NCI-H524 treated with DMSO at 0.1 percent for 48 hours (cell line): ENCODE results near the gene EPB41L3.

Experiments used
- DNase-seq: peaks from one replicate; lab custom pipeline; 2025; lab: John Stamatoyannopoulos, UW

The EPB41L3 gene

DNA sequence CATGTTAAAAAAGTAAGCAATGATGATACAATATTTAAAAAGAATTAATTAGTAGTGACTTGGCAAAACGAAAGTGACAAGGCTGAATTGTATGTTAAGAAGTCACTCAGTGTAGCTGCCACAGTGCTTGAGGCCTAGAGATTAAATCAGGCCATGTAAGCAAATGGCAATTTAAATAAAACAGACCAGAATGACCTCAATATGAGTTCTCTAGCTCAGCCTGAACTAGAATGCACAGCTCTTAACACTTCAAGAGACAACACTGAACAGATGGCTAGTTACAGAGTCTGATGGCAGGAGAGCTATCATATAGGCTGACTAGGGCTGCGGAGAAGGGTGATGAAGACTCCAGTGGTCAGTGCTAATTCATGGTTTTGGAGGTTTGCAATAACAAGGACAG lies 130.3 kb downstream of the EPB41L3 start:
- DNase-seq: peak; percentile 54

- DNase-seq: no peak
Measured at GRCh38 chr18:5410582-5410981, 133.2 kb downstream of the EPB41L3 start.

DNA sequence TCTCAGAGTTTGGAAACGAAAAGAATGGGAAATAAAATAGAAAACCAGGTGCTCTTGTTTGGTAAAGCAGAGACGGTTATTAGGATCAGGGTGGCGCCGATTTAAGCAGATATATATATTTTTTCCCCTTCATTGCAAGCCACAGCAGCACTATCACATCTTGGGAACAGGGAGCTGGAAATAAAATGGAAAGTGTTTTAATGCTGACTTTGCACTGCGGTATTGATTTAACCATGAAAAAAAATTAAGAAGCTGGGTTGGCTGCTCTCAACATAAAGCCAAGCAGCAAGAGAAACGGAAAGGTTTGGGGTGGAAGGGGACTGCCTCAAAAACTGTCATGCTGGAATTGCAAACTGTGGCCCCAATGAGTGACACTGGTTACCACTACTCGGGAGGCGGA lies 145.5 kb downstream of the EPB41L3 start:
- no peak for DNase-seq

DNA sequence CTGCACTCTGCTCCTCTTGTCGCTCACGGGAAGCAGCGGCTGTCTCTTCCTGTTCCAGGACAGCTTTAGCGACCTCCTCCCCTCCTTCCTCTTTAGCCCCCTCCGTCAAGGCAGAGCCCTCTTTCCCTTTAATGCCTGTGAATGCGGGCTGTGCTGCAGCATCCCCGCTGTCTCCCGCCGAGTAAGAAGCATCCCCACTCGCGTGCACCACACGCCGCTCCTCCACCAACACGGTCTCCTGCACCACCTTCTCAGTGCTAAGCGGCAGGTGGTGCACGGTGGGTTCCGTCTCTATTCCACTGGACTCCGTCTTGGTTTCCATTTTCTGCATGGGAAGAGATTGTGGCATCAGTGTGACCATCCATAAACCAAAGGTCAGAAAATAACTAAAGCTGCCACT lies 146.7 kb downstream of the EPB41L3 start:
- DNase-seq: no peak

GRCh38 chr18:5395860-5396448 lies 147.8 kb downstream of the EPB41L3 start:
- DNase-seq: no peak

DNA sequence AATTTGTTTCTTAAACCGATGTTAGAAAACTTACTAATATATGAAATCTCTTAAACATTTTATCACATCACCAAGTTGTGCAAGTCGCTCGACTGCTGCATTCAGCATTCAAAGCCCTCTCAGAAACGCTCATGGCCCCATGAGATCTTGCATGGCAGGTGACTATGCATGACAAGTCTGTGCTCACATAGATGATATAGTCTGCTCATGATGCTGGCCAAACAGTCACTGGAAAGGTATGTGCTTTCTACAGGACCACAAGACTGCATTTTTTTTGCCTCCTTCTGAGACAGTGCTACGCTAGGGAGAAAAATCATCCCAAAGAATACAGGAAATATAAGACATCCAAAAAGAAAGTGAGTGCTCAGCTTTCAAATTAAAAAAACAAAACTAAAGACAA lies 150.0 kb downstream of the EPB41L3 start:
- no peak for DNase-seq

DNA sequence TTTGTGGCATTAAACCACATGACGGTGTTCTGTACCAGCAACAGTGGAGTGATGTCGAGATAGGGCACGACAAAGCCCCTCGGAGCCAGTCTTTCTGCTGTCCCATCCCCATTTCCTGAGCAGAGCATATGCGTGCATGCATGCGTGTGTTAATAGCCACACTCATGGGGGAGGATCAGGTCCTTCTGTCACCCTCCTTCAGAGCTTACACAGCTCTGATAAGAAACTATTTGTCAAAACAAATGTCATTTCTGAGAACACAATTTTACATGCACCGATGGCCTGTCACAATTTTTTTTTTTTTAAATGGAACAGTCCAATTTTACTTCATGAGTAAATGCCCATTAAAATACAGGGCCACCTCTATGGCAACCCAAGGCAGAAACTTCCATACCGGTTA lies 152.4 kb downstream of the EPB41L3 start:
- DNase-seq: no peak

- DNase-seq: no peak
Measured at GRCh38 chr18:5389356-5389755, 154.4 kb downstream of the EPB41L3 start.

- DNase-seq: no peak
Measured at GRCh38 chr18:5388896-5389295, 154.9 kb downstream of the EPB41L3 start.

GRCh38 chr18:5380586-5380985 lies 163.2 kb downstream of the EPB41L3 start:
- DNase-seq: no peak

- DNase-seq: no peak
Measured at GRCh38 chr18:5376986-5377385, 166.8 kb downstream of the EPB41L3 start.

- no peak for DNase-seq
Measured at GRCh38 chr18:5370332-5370731, 173.5 kb downstream of the EPB41L3 start.

DNA sequence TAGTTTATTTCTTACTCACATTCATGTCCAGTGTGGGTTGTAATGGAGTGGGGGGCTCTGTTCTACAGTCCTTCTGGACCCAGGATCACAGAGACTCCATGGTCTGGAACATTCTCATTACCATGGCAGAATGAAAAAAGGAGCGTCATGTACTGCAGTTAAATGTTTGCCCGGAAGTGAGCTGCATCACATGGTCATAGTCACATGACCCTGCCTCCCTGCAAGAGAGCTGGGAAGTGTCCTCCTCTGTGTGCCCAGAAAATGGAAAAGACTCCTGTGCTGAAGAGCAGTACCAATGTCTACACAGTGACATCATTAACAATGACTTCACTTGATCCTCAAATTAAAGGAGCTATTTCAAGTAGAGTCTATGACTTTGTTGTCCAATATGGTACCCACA lies 174.3 kb downstream of the EPB41L3 start:
- DNase-seq: no peak

DNA sequence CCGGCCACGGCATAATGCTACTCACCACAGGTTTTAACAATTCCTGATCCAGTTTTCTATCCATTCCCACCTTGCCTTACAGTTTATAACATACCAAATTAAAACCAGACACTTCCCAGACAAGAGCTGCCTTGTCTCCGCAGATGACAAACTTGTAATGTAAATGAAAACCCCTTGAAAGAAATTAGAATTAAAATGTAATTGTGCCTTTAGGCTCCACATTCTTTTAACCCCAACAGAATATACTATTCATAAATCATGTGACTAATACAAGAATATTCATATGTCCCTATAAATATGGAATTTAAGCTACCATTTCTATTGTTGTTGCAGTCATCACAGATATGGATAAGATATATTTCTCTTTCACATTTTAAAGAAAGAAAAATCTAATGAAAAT lies 178.4 kb downstream of the EPB41L3 start:
- DNase-seq: no peak

- no peak for DNase-seq
Measured at GRCh38 chr18:5350636-5351035, 193.2 kb downstream of the EPB41L3 start.
